Motor neuron (in vitro differentiated cells): ENCODE data around the gene GNLY. TPM values are rescaled to one million over a fixed set of nuclear protein-coding genes. Genes with fewer than 3 reads are reported as not detected.

Experiments
- ATAC-seq, 8 experiments: fragments of 200-7000 bp; cut with Tn5 transposase; replicated peaks in 6 of 8; 2 replicates each; pipeline ENCODE4 v1.8.0; 2021; ENCODE audit warnings: mild to moderate bottlenecking in 8 of 8, moderate library complexity in 8 of 8
- H3K27ac ChIP-seq, 2 donors: fragments of 250-450 bp; sonication (Bioruptor Pico); 2 replicates each; pipeline ENCODE4 v1.9.0; 2021; ENCODE audit warnings: antibody characterized with exemption in 2 of 2, mild to moderate bottlenecking in 2 of 2, moderate library complexity in 1 of 2
- H3K4me1 ChIP-seq, 2 donors: fragments of 250-450 bp; sonication (Bioruptor Pico); replicated peaks in 1 of 2; 2 replicates each; pipeline ENCODE4 v1.6.1; 2021; ENCODE audit warnings: antibody characterized with exemption in 2 of 2, mild to moderate bottlenecking in 2 of 2, moderate library complexity in 1 of 2
- H3K4me3 ChIP-seq, 5 donors: fragments of 250-450 bp; sonication (Bioruptor Pico); 2 replicates each; pipeline ENCODE4 v1.9.0; 2021; ENCODE audit warnings: antibody characterized with exemption in 5 of 5, mild to moderate bottlenecking in 5 of 5, moderate library complexity in 4 of 5
- WGBS, 10 experiments: fragments of 450-650 bp; shearing (Covaris generic); methylation state at CpG; one replicate each; pipeline ENCODE4 v1.0.0; 2022; 5-methylcytosine and 5-hydroxymethylcytosine counted together
- in situ Hi-C, 9 experiments: fragments of 400-800 bp; cut with MboI; loops; one replicate each; pipeline ENCODE4 v1.15.0; 2021; ENCODE audit warnings: low sequenced_read_pairs in 9 of 9, low pct_unique_long_range_greater_than_20kb in 2 of 9; ENCODE audit not compliant: unreplicated experiment in 9 of 9
- total RNA-seq, 8 experiments: library from RNA; unstranded; fragments of 300-600 nt; gene quantifications; 2 replicates each; pipeline versions ENCODE4 v1.2.3 to v1.2.4, GENCODE V29; 2022

Gene GNLY
- total RNA-seq, 8 experiments from 2014 or later: 0.11 to 0.46 (median 0.29) TPM; not detected in 2

DNA sequence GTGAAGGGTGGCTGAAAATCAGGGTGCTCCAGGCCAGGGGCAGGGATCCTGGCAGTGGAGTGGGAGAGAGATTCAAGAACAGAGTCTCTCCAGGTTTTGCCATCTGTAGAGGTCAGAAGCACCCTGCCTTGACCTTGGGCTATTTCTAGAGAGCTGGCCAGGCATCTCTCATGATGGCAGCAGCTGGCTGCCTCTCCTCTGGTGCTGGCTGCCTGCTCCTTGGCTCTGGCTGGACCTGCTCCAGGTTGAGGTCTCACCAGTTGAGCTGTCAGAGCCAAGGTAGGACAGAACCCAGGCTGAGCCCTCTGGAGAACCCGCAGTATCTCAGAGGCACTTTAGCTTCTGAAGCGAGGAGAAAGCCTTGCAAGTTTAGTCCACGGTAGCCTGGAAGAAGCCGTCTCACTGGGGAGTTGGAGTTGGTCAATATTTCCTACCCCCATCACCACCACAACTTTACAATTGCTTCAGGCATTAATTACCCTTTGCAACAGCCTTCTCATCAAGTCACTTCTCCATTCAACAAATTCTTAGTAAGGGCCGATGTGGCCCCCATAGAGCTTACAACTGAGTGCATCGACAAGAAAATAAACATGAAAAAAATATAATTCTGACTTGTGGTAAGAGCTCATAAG is 25.6 kb downstream of the GNLY start:
- WGBS, 10 experiments: 81 to 100% (median 90%) methylated on average over 1 to 4 of the region's 6 CpGs; no CpG with 5 or more reads in 1 of the 10 experiments
- in situ Hi-C loops: loop anchor here in 4 of 9 experiments (10.0 to 25.0 kb wide), 2 partner anchors 93 to 95 kb away; no protein-coding TSS in a partner anchor
- Histone ChIP-seq H3K4me3 (no peak overlapping the region), H3K27ac (no peak overlapping the region), H3K4me1 (no peaks in the 10 kb centered on the region)
- no peak for ATAC-seq

DNA sequence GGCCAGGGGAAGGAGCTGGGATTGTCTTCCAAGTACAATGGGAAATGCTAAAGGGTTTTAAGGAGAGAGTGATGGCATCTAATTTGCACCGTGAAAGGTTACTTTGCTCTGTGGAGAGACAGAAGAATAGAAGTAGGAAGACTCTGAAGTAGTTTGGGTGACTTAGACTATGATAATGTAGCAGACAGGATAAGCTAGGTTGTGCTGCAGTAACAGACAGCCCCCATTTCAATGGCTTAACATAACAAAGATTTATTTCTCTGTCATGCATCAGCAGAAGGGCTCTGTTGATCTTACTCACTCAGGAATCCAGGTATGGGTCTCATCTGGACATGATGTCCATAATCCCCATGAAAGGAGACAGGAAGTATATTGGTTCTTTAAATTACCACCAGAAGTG is 26.4 kb downstream of the GNLY start:
- in situ Hi-C loops: loop anchor here in 4 of 9 experiments (10.0 to 25.0 kb wide), 2 partner anchors 92 to 94 kb away; no protein-coding TSS in a partner anchor
- 29 to 88% (median 70%) methylated on average over 1 of the region's 1 CpG; no CpG with 5 or more reads in 4 of the 10 experiments for WGBS, 10 experiments

DNA sequence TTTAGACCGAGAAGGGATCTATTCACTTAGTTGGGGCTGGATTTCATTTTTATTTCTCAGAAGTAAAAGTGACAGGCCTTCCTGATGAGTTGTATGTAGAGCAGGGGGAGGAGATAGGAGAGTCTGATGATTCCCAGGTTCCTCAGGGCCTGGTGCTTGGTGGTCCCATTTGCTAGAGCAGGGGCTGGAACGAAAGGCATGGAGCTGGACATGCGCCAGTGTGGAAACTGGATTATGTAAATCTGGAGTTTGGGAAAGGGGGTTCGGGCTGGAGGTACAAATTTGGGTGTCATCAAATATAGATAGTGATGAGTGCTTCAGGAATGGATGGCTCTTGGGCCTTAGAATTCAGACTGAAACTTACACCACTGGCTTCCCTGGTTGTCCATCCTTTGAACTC is 27.5 kb downstream of the GNLY start:
- 60 to 88% (median 77%) methylated on average over 1 to 3 of the region's 4 CpGs; no CpG with 5 or more reads in 2 of the 10 experiments for WGBS, 10 experiments
- in situ Hi-C loops: loop anchor here in 4 of 9 experiments (10.0 to 25.0 kb wide), 2 partner anchors 91 to 93 kb away; no protein-coding TSS in a partner anchor
- no peak overlapping the region for H3K27ac ChIP-seq
- ATAC-seq: no peak
- no peak overlapping the region for H3K4me3 ChIP-seq
- H3K4me1 ChIP-seq: no peaks in the 10 kb centered on the region

More for the DNA sequence above, 26.4 kb downstream of the GNLY start:
- no peak for ATAC-seq
- no peak overlapping the region for H3K27ac ChIP-seq
- H3K4me3 ChIP-seq: no peak overlapping the region
- no peaks in the 10 kb centered on the region for H3K4me1 ChIP-seq

DNA sequence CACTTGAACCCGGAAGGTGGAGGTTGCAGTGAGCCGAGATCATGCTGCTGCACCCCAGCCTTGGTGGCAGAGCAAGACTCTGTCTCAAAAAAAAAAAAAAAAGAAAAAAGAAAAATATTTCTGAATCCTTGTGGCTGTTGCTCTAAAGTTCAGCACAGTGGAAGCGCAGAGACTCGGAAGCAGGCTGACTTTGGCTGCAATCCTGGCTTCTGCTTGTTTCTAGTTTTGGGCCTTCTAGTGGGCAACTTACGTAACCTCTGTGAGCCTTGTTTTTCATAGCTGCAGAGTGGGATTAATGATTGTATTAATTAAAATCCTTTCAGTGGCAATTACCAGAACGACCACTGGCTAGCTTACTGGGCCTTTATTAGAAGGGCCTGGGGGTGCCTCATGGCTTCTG is 28.4 kb downstream of the GNLY start:
- no peak for ATAC-seq
- in situ Hi-C loops: loop anchor here in 4 of 9 experiments (10.0 to 25.0 kb wide), 2 partner anchors 90 to 92 kb away; no protein-coding TSS in a partner anchor
- 67 to 88% (median 85%) methylated on average over 1 to 6 of the region's 6 CpGs; no CpG with 5 or more reads in 2 of the 10 experiments for WGBS, 10 experiments
- H3K27ac ChIP-seq: no peak overlapping the region
- no peaks in the 10 kb centered on the region for H3K4me1 ChIP-seq
- H3K4me3 ChIP-seq: no peak overlapping the region

DNA sequence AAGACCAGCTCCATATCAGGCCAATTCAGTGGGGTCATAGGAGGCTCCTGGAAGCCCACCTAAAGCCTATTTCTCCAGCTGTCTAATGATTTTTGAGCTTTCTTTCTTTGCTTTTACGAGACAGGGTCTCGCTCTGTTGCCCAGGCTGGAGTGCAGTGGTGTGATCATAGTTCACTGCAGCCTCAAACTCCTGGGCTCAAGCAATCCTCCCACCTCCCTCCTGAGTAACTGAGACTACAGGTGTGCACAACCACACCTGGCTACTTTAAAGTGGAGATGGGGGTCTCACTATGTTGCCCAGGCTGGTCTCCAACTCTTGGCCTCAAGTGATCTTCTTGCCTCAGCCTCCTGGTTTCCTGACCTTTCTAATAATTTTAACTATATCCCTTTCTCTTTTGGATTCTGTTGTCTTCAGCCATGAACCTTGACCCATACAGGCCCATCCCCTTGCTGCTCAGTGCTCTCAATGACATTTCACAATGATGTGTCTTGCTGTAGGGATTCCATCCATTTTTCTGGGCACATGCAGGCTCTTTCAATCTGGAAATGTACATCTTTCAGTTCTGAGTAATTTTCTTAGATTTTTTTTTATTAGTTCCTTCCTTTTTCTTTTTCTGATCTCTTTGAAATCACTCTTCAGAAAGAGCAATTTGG is 29.7 kb downstream of the GNLY start:
- Histone ChIP-seq H3K4me1 (no peaks in the 10 kb centered on the region), H3K4me3 (no peak overlapping the region), H3K27ac (no peak overlapping the region)
- in situ Hi-C loops: loop anchor here in 4 of 9 experiments (10.0 to 25.0 kb wide), 2 partner anchors 88 to 91 kb away; no protein-coding TSS in a partner anchor
- ATAC-seq: no peak
- WGBS, 10 experiments: 100% methylated on average over 1 to 2 of the region's 2 CpGs; no CpG with 5 or more reads in 6 of the 10 experiments

DNA sequence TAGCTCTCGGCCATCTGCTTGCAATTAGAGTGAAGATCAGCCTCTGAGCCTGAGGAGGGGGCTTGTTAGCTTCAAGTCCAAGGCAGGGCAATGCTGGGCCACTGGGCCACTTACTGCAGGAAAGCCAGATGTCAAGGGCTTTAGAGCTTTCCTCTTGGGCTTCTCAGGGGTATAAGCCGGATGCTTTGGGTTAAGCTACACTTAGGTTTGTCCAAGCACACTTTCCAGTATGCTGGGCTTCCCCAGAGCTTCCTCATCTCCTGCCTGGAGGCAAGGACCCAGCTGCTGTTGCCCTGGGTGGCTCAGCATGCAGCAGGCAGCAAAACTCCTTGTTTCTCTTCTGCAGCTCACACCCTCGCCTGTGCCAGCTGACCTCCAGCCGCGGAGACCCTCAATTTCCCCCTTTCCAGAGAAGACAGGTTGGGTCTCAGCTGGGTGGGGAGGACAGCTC is 30.6 kb downstream of the GNLY start:
- in situ Hi-C loops: loop anchor here in 6 of 9 experiments (5.0 to 25.0 kb wide), 4 partner anchors 88 to 113 kb away; no protein-coding TSS in a partner anchor
- Histone ChIP-seq H3K4me1 (peaks cover 0 to 4% of the 10 kb centered on the region in 2 donors), H3K27ac (no peak overlapping the region), H3K4me3 (no peak overlapping the region)
- no peak for ATAC-seq
- 30 to 100% (median 75%) methylated on average over 1 to 2 of the region's 5 CpGs; no CpG with 5 or more reads in 3 of the 10 experiments for WGBS, 10 experiments

DNA sequence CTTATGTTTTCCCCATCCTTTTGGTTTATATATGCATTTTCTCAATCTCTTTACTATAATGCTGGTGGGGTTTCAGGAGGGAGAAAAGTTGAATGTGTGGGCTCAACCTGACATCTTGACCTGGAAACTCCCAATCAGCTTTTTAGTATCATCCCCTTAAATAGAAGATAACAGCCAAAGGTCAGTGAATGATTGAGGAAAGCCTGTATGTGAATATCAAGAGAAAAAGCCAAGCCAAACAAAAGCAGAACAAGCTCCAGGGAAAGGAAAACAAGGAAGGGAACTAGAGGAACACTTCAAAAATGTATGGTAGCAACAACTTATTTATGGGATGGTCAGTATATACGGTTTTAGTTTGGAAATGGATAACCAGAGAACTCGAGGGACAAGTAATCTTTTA is 31.3 kb downstream of the GNLY start:
- H3K27ac ChIP-seq: no peak overlapping the region
- in situ Hi-C loops: loop anchor here in 5 of 9 experiments (5.0 to 25.0 kb wide), 3 partner anchors 87 to 112 kb away; no protein-coding TSS in a partner anchor
- 26 to 76% (median 43%) methylated on average over 2 of the region's 2 CpGs; no CpG with 5 or more reads in 1 of the 10 experiments for WGBS, 10 experiments

DNA sequence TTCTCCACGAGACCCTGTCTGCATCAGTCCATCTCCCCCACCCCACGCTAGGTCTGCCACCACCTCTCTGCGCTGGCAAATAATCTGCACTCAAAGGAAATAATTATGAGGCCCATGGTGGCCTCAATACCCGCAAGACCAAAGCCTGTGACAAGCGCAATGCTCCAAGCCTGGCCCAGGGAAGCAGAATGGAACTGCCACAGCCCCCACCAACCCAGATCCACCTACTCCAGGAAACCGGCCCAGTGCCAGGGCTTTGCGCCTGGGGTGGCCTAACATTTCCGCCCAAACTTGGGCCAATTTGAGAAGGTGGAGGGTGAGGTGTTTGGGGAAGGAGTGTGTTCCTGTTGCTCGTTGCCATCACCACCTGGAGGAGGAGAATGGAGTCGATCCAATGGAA is 33.6 kb downstream of the GNLY start:
- peaks cover 0 to 10% of the 10 kb centered on the region in 2 donors for H3K4me1 ChIP-seq
- no peak overlapping the region for H3K4me3 ChIP-seq
- ATAC-seq: no peak
- no peak overlapping the region for H3K27ac ChIP-seq
- WGBS, 10 experiments: 69 to 100% (median 81%) methylated on average over 1 to 5 of the region's 10 CpGs; no CpG with 5 or more reads in 3 of the 10 experiments
- in situ Hi-C loops: loop anchor here in 5 of 9 experiments (5.0 to 25.0 kb wide), 3 partner anchors 85 to 110 kb away; no protein-coding TSS in a partner anchor

More for the DNA sequence above, 31.3 kb downstream of the GNLY start:
- Histone ChIP-seq H3K4me1 (peaks cover 0 to 4% of the 10 kb centered on the region in 2 donors), H3K4me3 (no peak overlapping the region)
- no peak for ATAC-seq

DNA sequence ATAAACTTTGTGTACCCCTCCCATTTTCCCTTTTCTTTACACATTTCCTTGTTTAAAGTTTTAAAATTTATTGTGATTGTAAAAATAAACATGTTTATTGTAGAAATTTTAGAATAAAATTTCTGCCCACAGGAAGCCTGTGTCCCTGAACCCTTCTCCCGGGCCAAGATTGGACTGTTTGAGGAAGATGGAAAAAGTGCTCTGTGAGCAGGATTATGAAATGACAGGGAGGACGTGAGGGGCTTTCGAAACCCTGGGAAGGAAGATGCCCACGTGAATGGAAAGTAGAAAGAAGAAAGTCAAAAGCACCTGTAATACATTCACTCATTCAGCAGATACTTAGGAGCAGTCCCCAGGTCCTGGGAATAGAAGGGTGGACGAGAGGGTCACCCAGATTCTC is 34.2 kb downstream of the GNLY start:
- Histone ChIP-seq H3K4me1 (peaks cover 0 to 10% of the 10 kb centered on the region in 2 donors), H3K4me3 (no peak overlapping the region), H3K27ac (no peak overlapping the region)
- WGBS, 10 experiments: 0 to 93% (median 67%) methylated on average over 1 to 3 of the region's 5 CpGs; no CpG with 5 or more reads in 1 of the 10 experiments
- no peak for ATAC-seq
- in situ Hi-C loops: loop anchor here in 5 of 9 experiments (5.0 to 25.0 kb wide), 3 partner anchors 84 to 109 kb away; no protein-coding TSS in a partner anchor

DNA sequence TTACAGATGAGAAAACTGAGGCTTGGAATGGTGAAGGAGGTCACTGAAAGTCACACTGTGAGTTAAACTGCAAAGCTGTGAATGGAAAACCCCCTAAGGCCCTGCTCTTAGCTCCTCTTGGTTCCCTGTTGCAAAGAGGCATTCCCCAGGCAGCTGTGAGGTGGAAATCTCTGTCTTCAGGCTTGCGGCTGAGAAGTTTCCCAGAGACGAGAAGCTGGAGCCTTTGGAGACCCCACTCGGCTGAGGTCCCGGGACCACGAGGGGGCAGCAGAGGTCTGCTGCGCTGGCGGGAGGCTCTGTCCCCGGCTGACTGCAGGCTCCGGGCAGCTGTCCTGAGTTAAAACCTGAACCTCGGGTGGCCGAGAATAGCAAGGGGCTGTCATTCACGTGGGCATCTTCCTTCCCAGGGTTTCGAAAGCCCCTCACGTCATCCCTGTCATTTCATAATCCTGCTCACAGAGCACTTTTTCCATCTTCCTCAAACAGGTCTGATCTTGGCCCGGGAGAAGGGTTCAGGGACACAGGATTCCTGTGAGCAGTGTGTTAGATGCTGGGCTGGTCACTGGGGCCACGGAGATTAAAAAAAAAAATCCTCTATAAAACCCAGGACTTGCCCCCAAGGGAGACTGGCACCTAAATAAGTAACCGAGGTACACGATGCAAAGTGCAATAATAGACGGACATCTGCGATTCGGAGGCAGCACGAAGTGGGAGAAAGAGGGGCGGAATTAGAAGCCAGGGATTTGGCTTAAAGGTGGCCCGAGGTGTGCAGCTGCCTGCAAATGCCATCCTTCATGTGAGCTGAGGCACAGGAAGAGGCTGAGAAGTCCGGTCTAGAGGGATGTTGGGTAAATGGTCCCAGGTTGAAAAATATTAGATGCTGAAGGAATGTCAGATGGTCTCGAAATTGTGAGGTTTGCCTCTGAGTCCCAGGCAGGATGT is 35.0 kb downstream of the GNLY start:
- in situ Hi-C loops: loop anchor here in 5 of 9 experiments (5.0 to 25.0 kb wide), 3 partner anchors 83 to 108 kb away; no protein-coding TSS in a partner anchor
- peak; percentile 96 to 100 (median 100) for ATAC-seq
- H3K27ac ChIP-seq: no peak overlapping the region
- H3K4me3 ChIP-seq: no peak overlapping the region
- WGBS, 10 experiments: 10 to 88% (median 43%) methylated on average over 4 to 17 of the region's 26 CpGs; no CpG with 5 or more reads in 3 of the 10 experiments
- H3K4me1 ChIP-seq: peaks cover 0 to 10% of the 10 kb centered on the region in 2 donors

DNA sequence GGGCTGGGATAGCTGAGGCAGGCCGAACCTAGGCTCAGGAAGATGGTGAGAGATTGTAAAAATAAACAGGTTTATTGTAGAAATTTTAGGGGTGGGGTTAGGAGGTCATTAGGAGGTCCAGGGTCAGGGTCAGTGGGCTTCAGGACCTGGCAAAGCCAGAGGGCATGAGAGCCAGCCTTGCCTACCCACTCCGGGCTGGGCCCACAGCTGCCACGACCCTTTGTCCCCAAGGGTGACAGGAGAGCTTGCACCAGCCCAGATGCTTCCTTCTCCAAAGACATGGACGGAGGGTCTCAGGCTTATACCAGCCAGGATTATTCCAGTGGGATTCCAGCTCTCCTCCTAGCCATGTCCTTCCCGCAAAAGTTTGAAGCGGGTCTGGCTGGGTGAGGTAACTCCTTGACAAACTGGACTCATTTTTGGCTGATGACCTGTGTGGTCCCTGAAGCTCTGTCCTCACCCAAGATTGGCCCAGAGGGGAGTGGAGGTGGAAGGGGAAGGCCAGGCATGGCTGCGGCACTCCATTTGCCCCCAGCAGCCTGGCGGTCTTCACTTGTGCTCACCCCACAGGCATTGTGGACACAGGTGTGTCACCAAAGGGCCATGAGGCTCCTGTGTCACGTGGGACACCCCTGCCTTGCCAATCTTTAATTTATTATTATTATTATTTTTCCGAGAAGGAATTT is 35.8 kb downstream of the GNLY start:
- WGBS, 10 experiments: 20 to 100% (median 87%) methylated on average over 1 to 4 of the region's 10 CpGs; no CpG with 5 or more reads in 1 of the 10 experiments
- H3K27ac ChIP-seq: no peak overlapping the region
- no peak overlapping the region for H3K4me3 ChIP-seq
- no peak for ATAC-seq
- in situ Hi-C loops: loop anchor here in 5 of 9 experiments (5.0 to 25.0 kb wide), 3 partner anchors 82 to 107 kb away; no protein-coding TSS in a partner anchor
- H3K4me1 ChIP-seq: peaks cover 0 to 10% of the 10 kb centered on the region in 2 donors
